Sciatic nerve (tissue), 2 donors: ENCODE results near the gene CEBPA. TPM values are rescaled to one million over a fixed set of nuclear protein-coding genes. Genes with fewer than 3 reads are reported as not detected.

Experiments used
- ATAC-seq: fragments of 200-7000 bp; cut with Tn5 transposase; one replicate; pipeline ENCODE4 v1.9.1; 2020; ENCODE audit warnings: mild to moderate bottlenecking, moderate library complexity
- DNase-seq: peaks from one replicate; pipeline ENCODE4 v3.0.0-alpha.2; 2020; ENCODE audit warnings: low spot score
- intact Hi-C: fragments of 100-400 bp; cut with DNase I; formaldehyde crosslinking; loops from one replicate; pipeline ENCODE4 v1.14.2; 2022
- total RNA-seq: library from RNA; stranded (reverse); fragmentation: NEBNext Ultra II Directional; extraction: Animal tissue kit (Norgen Biotek cat#: 25700); gene quantifications from one replicate; pipeline ENCODE4 v1.2.1, GENCODE V29; 2021
- donor health status: DM: no; HTN: no; CAD: no.
- donor health status: DM: no; HTN: no; CAD: no.

The CEBPA gene
- total RNA-seq, 1 donor from 2014 or later, result 20.4 TPM

- ATAC-seq (no peak), DNase-seq (no peak)
- intact Hi-C loops, result no loop called here
Measured at GRCh38 chr19:33278403-33279269, 23.7 kb downstream of the CEBPA start.

DNA sequence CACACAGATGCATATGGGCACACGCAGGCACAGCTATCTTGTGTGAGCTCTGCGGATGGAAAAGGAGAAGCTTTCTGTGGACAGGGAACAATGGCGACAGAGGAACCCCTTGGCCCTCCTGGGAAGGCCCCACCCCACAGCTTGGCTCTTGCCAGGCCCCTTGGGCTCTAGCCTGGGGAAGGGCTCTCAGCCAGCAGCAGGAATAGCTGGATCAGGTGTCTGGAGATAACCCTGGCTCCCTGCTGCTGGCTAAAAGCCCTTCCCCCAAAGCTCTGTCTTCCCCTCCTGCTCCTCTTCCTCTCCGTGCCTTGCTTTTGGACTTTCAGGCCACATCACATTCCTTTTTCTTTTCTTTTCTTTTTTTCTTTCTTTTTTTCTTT, 24.3 kb downstream of the CEBPA start:
- no peak for ATAC-seq
- DNase-seq, result no peak
- intact Hi-C loops, result no loop called here

- intact Hi-C loops, result loop anchor here (2.0 kb wide), 1 partner anchor 27 kb away; no protein-coding TSS in a partner anchor
- no peak for DNase-seq
- ATAC-seq, result no peak
Measured at GRCh38 chr19:33277434-33277833, 24.9 kb downstream of the CEBPA start.

DNA sequence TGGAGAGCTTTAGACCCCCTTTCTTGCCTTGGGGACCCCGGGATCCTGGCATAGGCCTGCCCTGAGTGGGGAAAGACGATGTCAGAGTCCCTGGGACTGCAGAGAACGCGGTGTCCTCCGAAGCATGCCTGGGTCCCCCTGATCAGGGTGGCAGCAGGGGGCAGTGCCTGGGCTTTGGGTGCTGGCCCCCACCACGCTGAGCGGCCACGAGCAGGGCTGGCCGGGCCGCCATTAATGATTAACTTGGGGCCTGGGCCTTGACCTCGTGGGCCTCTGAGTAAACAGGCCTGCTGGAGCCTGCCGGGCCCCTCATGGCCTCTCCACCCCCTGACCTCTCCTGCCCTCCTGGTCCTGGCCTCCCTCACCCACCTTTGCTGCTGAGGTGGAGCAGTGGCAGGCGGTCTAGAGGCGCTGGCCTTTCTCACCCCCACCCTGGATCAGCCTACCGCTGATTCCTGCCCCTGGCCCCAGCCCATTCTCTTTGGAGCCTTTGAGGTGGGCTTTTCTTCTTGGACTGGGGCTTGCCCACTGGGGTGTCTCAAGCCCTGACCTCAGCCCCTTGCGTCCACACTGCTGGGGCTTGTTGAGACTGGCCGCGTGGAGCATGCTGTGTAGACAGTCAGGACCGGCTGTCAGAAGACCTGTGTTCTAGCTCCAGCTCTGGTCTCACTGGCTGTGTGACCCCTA, 26.3 kb downstream of the CEBPA start:
- no peak for DNase-seq
- intact Hi-C loops, result loop anchor here (2.0 kb wide), 1 partner anchor 29 kb away; no protein-coding TSS in a partner anchor

DNA sequence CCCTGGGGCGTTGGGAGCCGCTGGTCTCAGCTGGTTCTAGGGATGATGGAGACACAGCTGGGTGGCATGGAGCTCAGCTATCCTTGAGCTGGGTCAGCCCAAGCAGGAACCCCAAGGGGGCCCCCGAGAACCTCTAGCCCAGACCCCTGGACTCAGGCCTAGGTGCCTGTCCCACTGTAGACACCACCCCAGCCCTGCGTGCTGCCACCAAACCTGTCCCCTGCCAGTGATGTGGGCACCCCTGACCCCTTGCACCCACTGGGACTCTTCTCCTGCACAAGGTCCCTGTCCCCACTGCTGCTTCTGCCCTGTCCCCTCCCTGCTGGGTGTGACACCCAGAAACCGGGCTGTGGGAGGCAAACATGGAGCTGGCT, 26.8 kb downstream of the CEBPA start:
- no peak for ATAC-seq
- intact Hi-C loops, result no loop called here
- DNase-seq, result no peak

More for the DNA sequence above, 26.3 kb downstream of the CEBPA start:
- ATAC-seq, result no peak

- intact Hi-C loops, result no loop called here
- ATAC-seq (no peak), DNase-seq (no peak)
Measured at GRCh38 chr19:33274663-33275558, 27.4 kb downstream of the CEBPA start.

- ATAC-seq, result peak; percentile 67
- no peak for DNase-seq
- intact Hi-C loops, result no loop called here
Measured at GRCh38 chr19:33273881-33274662, 28.3 kb downstream of the CEBPA start.

DNA sequence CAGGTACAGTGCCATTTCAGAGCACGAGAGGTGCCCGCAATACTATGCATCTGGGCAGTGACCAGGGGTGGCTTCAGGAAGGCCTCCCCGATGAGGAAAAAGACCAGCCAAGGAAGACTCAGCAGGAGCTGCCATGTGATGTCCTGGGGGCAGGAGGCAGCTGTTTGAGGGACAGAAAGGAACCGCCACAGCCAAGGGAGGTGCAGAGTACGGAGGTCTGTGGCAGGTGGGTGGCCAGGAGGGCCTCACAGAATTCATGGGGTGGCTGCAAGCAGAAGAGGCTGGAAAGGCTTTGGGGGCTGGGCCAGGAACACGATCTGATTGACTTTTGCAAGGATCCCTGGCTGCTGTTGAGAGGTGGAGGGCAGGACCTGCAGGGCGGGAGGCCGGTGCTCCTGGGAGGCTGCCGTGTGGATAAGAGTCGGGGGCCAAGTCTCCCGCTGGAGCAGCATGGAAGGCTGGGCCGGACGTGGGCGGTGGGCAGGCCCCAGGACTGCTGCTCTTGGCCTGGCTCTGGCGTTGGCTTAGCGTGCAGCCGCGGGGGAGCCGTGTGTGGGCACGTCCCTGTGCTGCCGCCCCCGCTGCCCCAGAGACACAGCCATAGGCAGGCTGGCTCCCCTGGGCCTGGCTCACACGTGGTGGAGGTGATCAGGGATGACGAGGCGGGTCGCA, 29.1 kb downstream of the CEBPA start:
- ATAC-seq, result peak; percentile 5
- intact Hi-C loops, result no loop called here
- DNase-seq, result no peak

DNA sequence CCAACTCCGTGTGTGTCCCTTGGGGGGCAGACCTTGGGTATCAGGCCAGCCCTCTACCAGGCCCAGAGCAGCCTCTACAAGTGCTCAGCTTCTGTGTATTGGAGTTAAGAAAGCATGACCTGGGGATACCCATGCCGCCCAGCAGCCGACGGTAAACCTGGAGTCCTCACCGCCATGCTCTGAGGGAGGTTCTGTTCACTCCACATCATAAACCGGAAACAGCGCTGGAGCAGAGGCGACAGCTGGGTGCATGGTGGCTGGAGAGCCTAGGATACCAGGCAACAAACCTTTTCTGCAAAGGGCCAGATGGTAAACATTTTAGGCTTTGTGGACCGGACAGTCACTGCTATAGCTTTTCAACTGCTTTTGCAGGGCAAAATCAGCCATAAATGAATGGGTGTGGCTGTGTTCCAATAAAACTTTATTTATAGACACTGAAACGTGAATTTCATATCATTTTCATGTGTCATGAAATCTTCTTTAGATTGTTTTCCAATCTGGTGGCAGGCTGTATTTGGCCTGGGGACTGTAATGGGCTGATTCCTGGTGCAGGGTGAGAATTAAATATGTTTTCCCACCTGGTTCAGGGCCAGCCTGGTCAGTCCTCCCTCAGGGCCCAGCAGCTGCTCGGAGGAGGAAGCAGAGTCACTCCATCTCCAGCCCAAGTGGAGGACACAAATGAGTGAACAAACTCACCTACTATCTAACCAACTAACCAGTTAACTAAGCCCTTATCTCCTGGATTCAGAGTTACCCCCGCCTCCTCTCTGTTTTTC, 30.9 kb downstream of the CEBPA start:
- DNase-seq (no peak), ATAC-seq (no peak)
- intact Hi-C loops, result no loop called here

DNA sequence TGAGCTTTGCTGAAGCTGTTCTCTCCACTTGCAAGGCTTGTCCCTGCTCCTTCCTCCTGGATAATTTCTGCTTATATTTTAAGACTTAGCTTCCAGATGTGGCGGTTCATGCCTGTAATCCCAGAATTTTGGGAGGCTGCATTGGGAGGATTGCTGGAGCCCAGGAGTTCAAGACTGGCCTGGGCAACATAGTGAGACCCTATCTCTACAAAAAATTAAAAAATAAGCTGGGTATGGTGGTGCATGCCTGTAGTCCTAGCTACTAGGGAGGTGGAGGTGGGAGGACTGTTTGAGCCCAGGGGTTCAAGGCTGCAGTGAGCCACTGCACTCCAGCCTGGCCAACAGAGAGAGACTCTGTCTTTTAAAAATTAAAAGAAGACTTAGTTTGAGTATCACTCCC, 31.6 kb downstream of the CEBPA start:
- intact Hi-C loops, result no loop called here
- ATAC-seq, result no peak
- DNase-seq, result no peak

GRCh38 chr19:33269016-33269415, 33.3 kb downstream of the CEBPA start:
- DNase-seq, result no peak
- intact Hi-C loops, result no loop called here
- ATAC-seq, result peak; percentile 8

DNA sequence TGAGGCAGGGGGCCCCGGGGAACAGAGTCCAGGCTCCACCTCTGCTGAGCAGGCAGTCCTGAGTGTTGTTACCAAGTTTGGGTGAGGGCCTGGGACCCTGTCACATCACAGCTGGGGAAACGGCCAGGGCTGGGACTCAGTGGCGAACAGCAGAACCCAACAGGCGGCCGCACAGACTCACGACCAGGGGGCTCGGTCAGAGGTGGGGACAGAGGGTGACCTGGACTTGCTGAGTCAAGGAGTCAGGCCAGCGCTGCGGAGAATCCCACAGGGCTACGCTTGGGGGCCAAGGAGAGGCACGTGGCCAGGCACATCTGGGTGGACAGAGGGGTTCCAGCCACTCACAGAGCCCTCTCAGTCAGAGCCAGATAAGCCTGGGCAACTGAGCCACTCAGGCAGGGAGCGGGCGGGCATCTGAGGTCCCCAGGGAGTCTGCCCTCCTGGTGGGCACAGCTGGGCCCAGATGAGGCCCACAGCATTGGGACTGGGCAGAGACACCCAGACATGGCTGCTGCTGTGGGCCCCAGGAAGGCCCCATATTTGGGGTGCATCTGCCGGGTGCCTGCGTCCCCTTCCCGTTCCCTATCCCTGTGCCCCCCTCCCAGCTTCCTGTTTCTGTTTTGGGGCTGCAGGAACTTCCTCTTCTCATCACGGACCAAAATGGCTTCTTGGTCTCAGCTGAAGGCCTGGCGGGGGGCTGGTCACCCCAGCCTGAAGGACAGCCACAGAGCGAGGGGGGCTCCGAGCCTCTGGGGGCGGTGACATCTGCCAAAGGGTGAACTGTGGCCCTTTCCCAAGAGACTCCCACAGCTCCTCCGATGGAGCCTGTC, 34.0 kb downstream of the CEBPA start:
- no peak for DNase-seq
- peak; percentile 49 for ATAC-seq
- intact Hi-C loops, result no loop called here

DNA sequence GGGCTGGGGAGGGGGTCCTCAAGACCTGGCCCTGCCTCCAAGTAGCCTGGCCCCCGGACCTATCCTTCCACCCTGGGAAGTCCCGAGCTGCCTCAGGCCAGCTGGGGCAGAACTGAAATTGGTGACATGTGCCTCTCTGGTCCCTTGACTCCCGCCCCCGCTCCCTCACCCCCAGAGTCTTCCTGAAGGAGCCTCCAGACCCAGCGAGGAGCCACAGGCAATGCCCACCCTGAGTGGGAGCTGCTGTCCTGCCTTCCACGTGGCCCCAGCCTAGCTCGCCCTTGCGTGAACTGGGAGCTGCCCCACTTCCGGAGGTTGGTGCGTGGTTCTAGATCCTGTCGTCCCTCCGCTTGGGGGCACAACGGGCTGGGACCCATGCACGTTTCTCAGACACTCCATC, 34.6 kb downstream of the CEBPA start:
- intact Hi-C loops, result no loop called here
- ATAC-seq (peak; percentile 35), DNase-seq (no peak)

GRCh38 chr19:33266974-33267484, 35.3 kb downstream of the CEBPA start:
- intact Hi-C loops, result no loop called here
- DNase-seq (no peak), ATAC-seq (no peak)

GRCh38 chr19:33264881-33265445, 37.4 kb downstream of the CEBPA start:
- ATAC-seq (no peak), DNase-seq (no peak)
- intact Hi-C loops, result no loop called here
